Coronary artery (tissue), 2 donors: ENCODE measurements around the gene PNPLA5.

Experiments
- DNase-seq: peaks from one replicate; pipeline ENCODE4 v3.0.0-alpha.2; 2017; ENCODE audit warnings: low spot score
- H3K27ac ChIP-seq, 2 donors: fragments of 200-600 bp; sonication (generic); one replicate each; pipeline ENCODE4 v1.5.1; 2016 to 2019
- H3K4me3 ChIP-seq: fragments of 200-600 bp; sonication (generic); 2 replicates; pipeline ENCODE4 v1.5.1; 2016; ENCODE audit warnings: mild to moderate bottlenecking, moderate library complexity
- TF ChIP-seq, protein P1 (sequence below): fragments of 200-600 bp; sonication (generic); IDR thresholded peaks from one replicate; pipeline ENCODE4 v1.5.1; 2019; ENCODE audit warnings: antibody characterized with exemption

The PNPLA5 gene

DNA sequence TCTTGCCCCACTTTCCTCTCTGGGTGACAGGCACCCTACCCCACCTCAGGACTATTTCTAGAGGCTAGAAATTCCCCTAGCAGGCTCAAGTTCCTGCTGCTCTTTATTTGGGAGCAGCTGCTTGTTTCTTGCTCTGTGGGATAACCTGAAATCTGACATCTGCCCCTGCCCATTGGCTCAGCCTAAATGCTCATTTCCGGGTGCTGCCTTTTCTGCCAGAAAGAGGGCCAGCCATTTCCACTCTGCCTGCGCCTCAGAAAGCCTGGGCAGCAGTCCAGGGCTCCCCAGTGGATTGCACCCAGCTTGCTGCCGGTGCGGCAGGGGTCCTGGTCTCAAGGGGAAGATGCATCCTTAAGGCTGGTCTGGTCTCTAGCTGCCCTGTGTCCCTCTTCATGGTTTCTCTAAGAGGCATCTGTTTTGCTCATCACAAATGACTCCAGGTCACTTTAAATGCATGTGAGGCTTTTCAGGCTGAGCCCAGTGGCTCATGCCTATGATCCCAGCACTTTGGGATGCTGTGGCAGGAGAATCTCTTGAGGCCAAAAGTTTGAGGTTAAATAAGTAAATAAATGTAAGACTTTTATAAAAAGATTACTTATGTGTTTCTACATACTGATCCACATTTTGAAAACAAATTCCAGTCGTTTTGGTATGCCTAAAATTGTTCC is 10.3 kb upstream of the PNPLA5 start:
- H3K27ac ChIP-seq: no peak overlapping the region
- TF ChIP-seq, protein P1, sequence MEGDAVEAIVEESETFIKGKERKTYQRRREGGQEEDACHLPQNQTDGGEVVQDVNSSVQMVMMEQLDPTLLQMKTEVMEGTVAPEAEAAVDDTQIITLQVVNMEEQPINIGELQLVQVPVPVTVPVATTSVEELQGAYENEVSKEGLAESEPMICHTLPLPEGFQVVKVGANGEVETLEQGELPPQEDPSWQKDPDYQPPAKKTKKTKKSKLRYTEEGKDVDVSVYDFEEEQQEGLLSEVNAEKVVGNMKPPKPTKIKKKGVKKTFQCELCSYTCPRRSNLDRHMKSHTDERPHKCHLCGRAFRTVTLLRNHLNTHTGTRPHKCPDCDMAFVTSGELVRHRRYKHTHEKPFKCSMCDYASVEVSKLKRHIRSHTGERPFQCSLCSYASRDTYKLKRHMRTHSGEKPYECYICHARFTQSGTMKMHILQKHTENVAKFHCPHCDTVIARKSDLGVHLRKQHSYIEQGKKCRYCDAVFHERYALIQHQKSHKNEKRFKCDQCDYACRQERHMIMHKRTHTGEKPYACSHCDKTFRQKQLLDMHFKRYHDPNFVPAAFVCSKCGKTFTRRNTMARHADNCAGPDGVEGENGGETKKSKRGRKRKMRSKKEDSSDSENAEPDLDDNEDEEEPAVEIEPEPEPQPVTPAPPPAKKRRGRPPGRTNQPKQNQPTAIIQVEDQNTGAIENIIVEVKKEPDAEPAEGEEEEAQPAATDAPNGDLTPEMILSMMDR: no peak
- H3K4me3 ChIP-seq: no peak overlapping the region
- no peak for DNase-seq

- Histone ChIP-seq H3K27ac (no peak overlapping the region), H3K4me3 (no peak overlapping the region)
- no peak for DNase-seq
- TF ChIP-seq, protein P1: no peak
These were observed 8.4 kb upstream of the PNPLA5 start for GRCh38 chr22:43900206-43900605.

DNA sequence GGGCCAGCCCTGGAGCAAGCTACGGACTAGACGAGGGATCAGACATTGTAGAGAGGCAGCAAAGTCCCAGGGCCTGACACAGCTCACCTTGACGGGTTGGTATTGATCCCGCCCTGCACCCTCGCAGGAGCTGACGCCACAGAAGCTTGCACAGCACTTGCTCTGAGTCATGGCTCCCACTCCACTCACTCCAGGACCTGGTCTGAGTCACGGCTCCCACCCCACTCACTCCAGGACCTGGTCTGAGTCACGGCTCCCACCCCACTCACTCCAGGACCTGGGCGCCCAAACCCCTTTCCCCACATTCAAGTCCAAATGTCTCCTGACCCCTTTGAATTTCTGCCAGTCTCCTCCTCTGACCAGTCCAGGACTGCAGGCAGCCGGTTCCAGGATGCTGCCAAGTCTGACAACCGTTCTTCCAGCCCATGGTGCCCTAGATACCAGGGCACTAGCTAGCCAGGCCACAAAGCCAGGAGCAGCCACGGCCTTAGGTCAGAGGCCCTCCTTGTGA is 6.0 kb upstream of the PNPLA5 start:
- TF ChIP-seq, protein P1: no peak
- Histone ChIP-seq H3K27ac (no peak overlapping the region), H3K4me3 (no peak overlapping the region)
- DNase-seq: no peak

DNA sequence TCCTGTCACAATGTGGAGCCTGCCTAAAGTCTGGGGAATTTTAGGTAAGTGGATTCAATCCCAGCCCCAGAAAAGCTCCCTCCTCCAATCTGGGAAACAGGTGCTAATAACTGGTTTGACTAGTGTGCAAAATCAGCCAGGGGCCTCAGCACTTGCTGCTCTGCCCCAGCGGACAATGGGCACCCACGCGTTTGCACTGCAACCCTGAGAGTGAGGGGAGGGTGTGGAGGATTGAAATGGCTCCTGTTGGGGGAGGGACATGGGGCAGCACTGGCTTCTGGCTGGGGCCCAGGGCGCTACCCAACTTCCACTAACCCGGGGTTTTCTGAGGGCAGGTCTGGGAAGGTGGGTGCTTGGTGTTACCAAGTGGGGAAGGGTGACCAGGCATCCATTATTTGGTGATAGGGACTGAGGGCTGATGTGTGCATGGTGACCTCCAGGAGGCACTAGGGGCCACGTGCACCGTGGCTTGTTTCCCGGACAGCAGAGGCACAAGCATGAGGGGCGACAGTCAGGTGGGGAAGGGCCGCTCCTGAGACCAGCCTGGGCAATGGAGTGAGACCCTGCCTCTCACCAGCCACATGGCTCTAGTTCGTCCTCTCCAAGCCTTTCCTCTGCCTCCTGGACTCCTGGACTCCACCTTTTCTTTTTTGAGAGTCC is 4.3 kb upstream of the PNPLA5 start:
- H3K27ac ChIP-seq: no peak overlapping the region
- H3K4me3 ChIP-seq: no peak overlapping the region
- TF ChIP-seq, protein P1: no peak
- no peak for DNase-seq

DNA sequence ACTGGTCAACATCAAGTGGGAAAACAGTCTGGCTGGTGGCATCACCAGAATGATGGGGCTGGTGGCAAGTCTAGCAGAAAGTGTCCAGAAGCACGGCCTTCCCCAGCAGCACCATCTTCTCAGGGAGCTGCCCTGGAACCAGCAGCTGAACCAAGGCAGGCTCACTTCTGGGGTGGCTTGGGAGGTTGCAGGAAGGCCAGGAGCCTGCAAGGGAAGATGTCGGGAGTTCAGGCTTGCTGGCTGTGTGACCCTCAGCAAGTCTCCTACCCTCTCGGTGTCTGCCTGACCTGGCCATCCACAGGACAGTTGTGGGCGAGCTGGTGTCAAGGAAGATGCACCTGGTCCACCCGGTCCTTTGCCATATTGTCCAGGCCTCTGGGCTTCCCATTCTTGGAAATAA is 2.3 kb upstream of the PNPLA5 start:
- no peak overlapping the region for H3K27ac ChIP-seq
- no peak overlapping the region for H3K4me3 ChIP-seq
- TF ChIP-seq, protein P1: no peak
- DNase-seq: no peak

GRCh38 chr22:43893266-43893665 is 1.5 kb upstream of the PNPLA5 start:
- TF ChIP-seq, protein P1: no peak
- H3K27ac ChIP-seq: no peak overlapping the region
- H3K4me3 ChIP-seq: no peak overlapping the region
- no peak for DNase-seq
